Thyroid gland (tissue), 4 donors: ENCODE data around the gene TRIM3. TPM values are rescaled to one million over a fixed set of nuclear protein-coding genes. Genes with fewer than 3 reads are reported as not detected.

Experiments used
- DNase-seq, 2 donors: peaks; one replicate each; pipeline ENCODE4 v3.0.0-alpha.2; 2019
- H3K27ac ChIP-seq, 3 donors: fragments of 200-600 bp; sonication (generic); 1 replicate in 2 of 3; 2 replicates in 1 of 3; pipeline ENCODE4 v1.5.1; 2016 to 2019; ENCODE audit warnings: mild to moderate bottlenecking in 1 of 3, moderate library complexity in 1 of 3
- H3K27me3 ChIP-seq: fragments of 200-600 bp; sonication (generic); one replicate; pipeline ENCODE4 v1.5.1; 2019
- H3K36me3 ChIP-seq, 2 donors: fragments of 200-600 bp; sonication (generic); one replicate each; pipeline ENCODE4 v1.5.1; 2016 to 2019
- H3K4me1 ChIP-seq, 2 donors: fragments of 200-600 bp; sonication (generic); one replicate each; pipeline ENCODE4 v1.5.1; 2017 to 2019
- H3K4me3 ChIP-seq, 3 donors: fragments of 200-600 bp; sonication (generic); replicated peaks in 1 of 3; 1 replicate in 2 of 3; 2 replicates in 1 of 3; pipeline ENCODE4 v1.5.1; 2016; ENCODE audit warnings: mild to moderate bottlenecking in 1 of 3
- H3K9me3 ChIP-seq: fragments of 200-600 bp; sonication (generic); one replicate; pipeline ENCODE4 v1.5.1; 2017
- POLR2A ChIP-seq, 2 donors: fragments of 450-650 bp; IDR thresholded peaks; one replicate each; pipeline ENCODE4 v1.6.1; 2017; ENCODE audit warnings: antibody characterized with exemption in 2 of 2, mild to moderate bottlenecking in 2 of 2, moderate library complexity in 1 of 2
- WGBS, 2 donors: methylation state at CpG; one replicate each; pipeline ENCODE4 v1.1.5; 2017; 5-methylcytosine and 5-hydroxymethylcytosine counted together
- intact Hi-C: fragments of 100-400 bp; cut with DNase I; formaldehyde crosslinking; loops from one replicate; pipeline ENCODE4 v1.15.1; 2023
- total RNA-seq, 4 donors: library from RNA; depleted of rRNA; stranded (reverse); fragments of >200 nt; gene quantifications; one replicate each; pipeline ENCODE4 v1.2.3, GENCODE V29; 2016
- TF ChIP-seq, protein P1 (sequence below), 6 experiments: fragments of 200-600 bp in 3 of 6; fragments of 450-650 bp in 3 of 6; sonication (generic) in 3 of 6; IDR thresholded peaks; one replicate each; pipeline ENCODE4 v1.5.1; 2016 to 2019; ENCODE audit warnings: antibody characterized with exemption in 6 of 6, mild to moderate bottlenecking in 2 of 6, inconsistent platforms in 1 of 6, moderate library complexity in 1 of 6

Gene TRIM3
- total RNA-seq, 4 donors from 2014 or later = 11.0 to 20.8 (median 14.6) TPM

- H3K4me1 ChIP-seq = no peaks in the 10 kb centered on the region
- H3K4me3 ChIP-seq = no peak overlapping the region
- intact Hi-C loops = no loop called here
- DNase-seq = no peak
- H3K27ac ChIP-seq = no peak overlapping the region
- no peaks in the 10 kb centered on the region for H3K9me3 ChIP-seq
- TF ChIP-seq, protein P1, sequence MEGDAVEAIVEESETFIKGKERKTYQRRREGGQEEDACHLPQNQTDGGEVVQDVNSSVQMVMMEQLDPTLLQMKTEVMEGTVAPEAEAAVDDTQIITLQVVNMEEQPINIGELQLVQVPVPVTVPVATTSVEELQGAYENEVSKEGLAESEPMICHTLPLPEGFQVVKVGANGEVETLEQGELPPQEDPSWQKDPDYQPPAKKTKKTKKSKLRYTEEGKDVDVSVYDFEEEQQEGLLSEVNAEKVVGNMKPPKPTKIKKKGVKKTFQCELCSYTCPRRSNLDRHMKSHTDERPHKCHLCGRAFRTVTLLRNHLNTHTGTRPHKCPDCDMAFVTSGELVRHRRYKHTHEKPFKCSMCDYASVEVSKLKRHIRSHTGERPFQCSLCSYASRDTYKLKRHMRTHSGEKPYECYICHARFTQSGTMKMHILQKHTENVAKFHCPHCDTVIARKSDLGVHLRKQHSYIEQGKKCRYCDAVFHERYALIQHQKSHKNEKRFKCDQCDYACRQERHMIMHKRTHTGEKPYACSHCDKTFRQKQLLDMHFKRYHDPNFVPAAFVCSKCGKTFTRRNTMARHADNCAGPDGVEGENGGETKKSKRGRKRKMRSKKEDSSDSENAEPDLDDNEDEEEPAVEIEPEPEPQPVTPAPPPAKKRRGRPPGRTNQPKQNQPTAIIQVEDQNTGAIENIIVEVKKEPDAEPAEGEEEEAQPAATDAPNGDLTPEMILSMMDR (IDR thresholded peaks at IDR 0.05) = no peak
- no peak for TF ChIP-seq POLR2A (IDR thresholded peaks at IDR 0.05)
- H3K36me3 ChIP-seq = no peaks in the 10 kb centered on the region
- no peaks in the 10 kb centered on the region for H3K27me3 ChIP-seq
- WGBS, 2 donors = 88% methylated on average over 8 to 12 of the region's 12 CpGs
Measured at GRCh38 chr11:6437423-6437822, 36.3 kb downstream of the TRIM3 start.

DNA sequence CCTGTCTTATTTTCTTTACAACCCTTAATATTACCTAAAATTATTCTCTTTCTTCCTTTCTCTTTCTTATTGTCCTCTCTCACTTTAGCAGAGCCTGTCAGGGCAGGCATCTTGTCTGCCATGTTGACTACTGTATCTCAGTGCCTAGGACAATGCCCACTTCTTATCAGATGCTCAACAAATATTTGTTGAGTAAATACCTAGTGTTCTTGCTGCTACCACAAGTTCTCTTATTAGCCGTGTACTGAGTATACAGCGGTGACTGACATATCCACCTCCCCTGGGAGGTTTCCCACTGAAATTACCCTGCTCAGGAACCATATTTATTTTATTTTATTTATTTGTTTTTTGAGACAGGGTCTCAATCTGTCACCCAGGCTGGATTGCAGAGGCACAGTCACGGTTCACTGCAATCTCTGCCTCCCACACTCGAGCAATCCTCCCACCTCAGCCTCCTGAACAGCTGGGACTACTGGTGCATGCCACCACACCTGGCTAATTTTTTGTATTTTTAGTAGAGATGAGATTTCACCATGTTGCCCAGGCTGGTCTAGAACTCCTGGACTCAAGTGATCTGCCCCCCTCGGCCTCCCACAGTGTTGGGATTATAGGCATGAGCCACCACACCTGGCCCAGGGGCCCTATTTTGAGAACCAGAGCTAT, 39.6 kb downstream of the TRIM3 start:
- Histone ChIP-seq H3K36me3 (no peaks in the 10 kb centered on the region), H3K27me3 (no peaks in the 10 kb centered on the region), H3K4me3 (no peak overlapping the region), H3K27ac (no peak overlapping the region), H3K9me3 (no peaks in the 10 kb centered on the region), H3K4me1 (no peaks in the 10 kb centered on the region)
- 54 to 56% methylated on average over 5 of the region's 5 CpGs for WGBS, 2 donors
- no peak for DNase-seq
- intact Hi-C loops = no loop called here
- TF ChIP-seq, protein P1 (IDR thresholded peaks at IDR 0.05) = no peak
- TF ChIP-seq POLR2A (IDR thresholded peaks at IDR 0.05) = no peak

GRCh38 chr11:6431861-6432260, 41.9 kb downstream of the TRIM3 start:
- H3K9me3 ChIP-seq = no peaks in the 10 kb centered on the region
- no peak for DNase-seq

GRCh38 chr11:6427516-6427915, 46.2 kb downstream of the TRIM3 start:
- no peak overlapping the region for H3K4me3 ChIP-seq
- no peak for DNase-seq
- intact Hi-C loops = no loop called here
- H3K27ac ChIP-seq = no peak overlapping the region
- no peak for TF ChIP-seq POLR2A (IDR thresholded peaks at IDR 0.05)
- H3K27me3 ChIP-seq = no peaks in the 10 kb centered on the region
- H3K36me3 ChIP-seq = no peaks in the 10 kb centered on the region
- H3K4me1 ChIP-seq = no peaks in the 10 kb centered on the region
- H3K9me3 ChIP-seq = no peaks in the 10 kb centered on the region

More at GRCh38 chr11:6431861-6432260, 41.9 kb downstream of the TRIM3 start:
- intact Hi-C loops = no loop called here
- no peaks in the 10 kb centered on the region for H3K27me3 ChIP-seq
- no peak overlapping the region for H3K4me3 ChIP-seq
- no peak overlapping the region for H3K27ac ChIP-seq
- WGBS, 2 donors = 77 to 94% methylated on average over 3 of the region's 3 CpGs
- no peaks in the 10 kb centered on the region for H3K4me1 ChIP-seq
- H3K36me3 ChIP-seq = no peaks in the 10 kb centered on the region
- TF ChIP-seq, protein P1 (IDR thresholded peaks at IDR 0.05) = no peak
- TF ChIP-seq POLR2A (IDR thresholded peaks at IDR 0.05) = no peak

DNA sequence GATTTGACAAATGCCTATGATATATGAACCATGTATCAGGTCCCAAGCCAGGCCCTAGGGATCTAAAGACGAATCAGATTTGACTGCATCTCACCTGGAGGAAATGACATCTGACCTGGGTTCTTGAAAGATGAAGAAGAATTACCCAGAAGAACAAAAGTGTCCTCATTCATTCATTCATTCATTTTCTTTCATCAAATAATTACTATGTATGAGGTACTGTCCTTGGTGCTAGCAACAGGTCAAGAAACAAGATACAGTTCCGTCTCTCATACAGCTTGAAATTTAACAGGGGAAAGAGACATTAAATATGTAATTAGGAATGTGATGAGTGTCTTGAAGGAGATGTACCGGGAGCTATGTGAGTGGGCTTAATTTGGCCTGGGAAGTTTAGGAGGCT, 53.1 kb downstream of the TRIM3 start:
- TF ChIP-seq, protein P1 (IDR thresholded peaks at IDR 0.05) = no peak
- TF ChIP-seq POLR2A (IDR thresholded peaks at IDR 0.05) = no peak
- H3K36me3 ChIP-seq = no peaks in the 10 kb centered on the region
- H3K27ac ChIP-seq = no peak overlapping the region
- no peak overlapping the region for H3K4me3 ChIP-seq
- H3K27me3 ChIP-seq = no peaks in the 10 kb centered on the region
- H3K4me1 ChIP-seq = peaks cover 4 to 7% of the 10 kb centered on the region in 2 donors
- no peaks in the 10 kb centered on the region for H3K9me3 ChIP-seq
- WGBS, 2 donors = 92 to 98% methylated on average over 3 of the region's 3 CpGs
- intact Hi-C loops = no loop called here
- no peak for DNase-seq
